Measurements from ENCODE around the gene CYBA.
"Not testable (repeated sequence)": the region's sequence is repeated elsewhere in the genome, so short reads cannot be mapped to it uniquely, and the experiment has no call there.

Gene CYBA

GRCh38 chr16:88686439-88687253 is 35.8 kb upstream of the CYBA start, which contains the start of gene SNAI3:
Gene SNAI3, minus strand, starts transcription at chr16:88686507. Its CDS starts 101 bp downstream, at chr16:88686406.
- DNase-seq, result peak in 36 of 51 donors; percentile 4 to 70 (median 34)

GRCh38 chr16:88686062-88686438 is 35.2 kb upstream of the CYBA start:
- DNase-seq, result no peak

- peak in 1 of 51 donors; percentile 26 for DNase-seq
These were observed 34.6 kb upstream of the CYBA start for GRCh38 chr16:88685156-88686061.

- DNase-seq, result no peak
These were observed 33.8 kb upstream of the CYBA start for GRCh38 chr16:88684569-88685155.

- peak in 22 of 51 donors; percentile 15 to 79 (median 38) for DNase-seq
These were observed 31.0 kb upstream of the CYBA start for GRCh38 chr16:88681709-88682451.

GRCh38 chr16:88681084-88681680 is 30.3 kb upstream of the CYBA start:
- DNase-seq, result no peak

GRCh38 chr16:88680554-88681083 is 29.8 kb upstream of the CYBA start:
- no peak for DNase-seq

GRCh38 chr16:88678224-88678979 is 27.5 kb upstream of the CYBA start:
- no peak for DNase-seq

GRCh38 chr16:88677721-88678120 is 26.9 kb upstream of the CYBA start:
- DNase-seq, result no peak

- no peak for DNase-seq
These were observed 25.8 kb upstream of the CYBA start for GRCh38 chr16:88676502-88677242.

GRCh38 chr16:88673716-88674379 is 23.0 kb upstream of the CYBA start:
- no peak for DNase-seq

- no peak for DNase-seq
These were observed 21.9 kb upstream of the CYBA start for GRCh38 chr16:88672776-88673175.

- DNase-seq, result no peak
These were observed 21.0 kb upstream of the CYBA start for GRCh38 chr16:88671806-88672205.

- DNase-seq, result no peak
These were observed 19.1 kb upstream of the CYBA start for GRCh38 chr16:88669980-88670379.

- DNase-seq, result not testable (repeated sequence)
These were observed 18.6 kb upstream of the CYBA start for GRCh38 chr16:88669493-88669892.

- no peak for DNase-seq
These were observed 16.6 kb upstream of the CYBA start for GRCh38 chr16:88667461-88667860.

GRCh38 chr16:88665570-88665969 is 14.7 kb upstream of the CYBA start:
- DNase-seq, result no peak

- DNase-seq, result no peak
These were observed 14.3 kb upstream of the CYBA start for GRCh38 chr16:88665148-88665547.
